ENCODE results near the gene CPNE7.
"Not testable (repeated sequence)": the region's sequence is repeated elsewhere in the genome, so short reads cannot be mapped to it uniquely, and the experiment has no call there.

Gene CPNE7

DNA sequence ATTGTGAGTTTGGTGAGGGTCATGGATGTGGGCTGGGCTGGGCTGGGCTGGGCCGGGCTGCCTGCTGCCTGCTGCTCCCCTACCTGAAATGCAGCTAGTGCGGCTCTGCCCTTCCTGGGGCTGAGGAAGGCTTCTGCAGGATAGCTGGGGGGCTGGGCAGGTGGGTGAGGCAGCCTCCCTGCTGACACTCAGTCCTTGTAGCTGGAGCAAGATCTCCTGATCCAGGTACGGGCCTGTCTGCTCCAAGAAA, 10.4 kb upstream of the CPNE7 start:
- in situ Hi-C loops (cut with MboI; ENCODE audit: low sequenced_read_pairs), result no loop called here

- in situ Hi-C loops (cut with MboI; ENCODE audit: low sequenced_read_pairs), result no loop called here
Measured at GRCh38 chr16:89565506-89566372, 9.8 kb upstream of the CPNE7 start.

DNA sequence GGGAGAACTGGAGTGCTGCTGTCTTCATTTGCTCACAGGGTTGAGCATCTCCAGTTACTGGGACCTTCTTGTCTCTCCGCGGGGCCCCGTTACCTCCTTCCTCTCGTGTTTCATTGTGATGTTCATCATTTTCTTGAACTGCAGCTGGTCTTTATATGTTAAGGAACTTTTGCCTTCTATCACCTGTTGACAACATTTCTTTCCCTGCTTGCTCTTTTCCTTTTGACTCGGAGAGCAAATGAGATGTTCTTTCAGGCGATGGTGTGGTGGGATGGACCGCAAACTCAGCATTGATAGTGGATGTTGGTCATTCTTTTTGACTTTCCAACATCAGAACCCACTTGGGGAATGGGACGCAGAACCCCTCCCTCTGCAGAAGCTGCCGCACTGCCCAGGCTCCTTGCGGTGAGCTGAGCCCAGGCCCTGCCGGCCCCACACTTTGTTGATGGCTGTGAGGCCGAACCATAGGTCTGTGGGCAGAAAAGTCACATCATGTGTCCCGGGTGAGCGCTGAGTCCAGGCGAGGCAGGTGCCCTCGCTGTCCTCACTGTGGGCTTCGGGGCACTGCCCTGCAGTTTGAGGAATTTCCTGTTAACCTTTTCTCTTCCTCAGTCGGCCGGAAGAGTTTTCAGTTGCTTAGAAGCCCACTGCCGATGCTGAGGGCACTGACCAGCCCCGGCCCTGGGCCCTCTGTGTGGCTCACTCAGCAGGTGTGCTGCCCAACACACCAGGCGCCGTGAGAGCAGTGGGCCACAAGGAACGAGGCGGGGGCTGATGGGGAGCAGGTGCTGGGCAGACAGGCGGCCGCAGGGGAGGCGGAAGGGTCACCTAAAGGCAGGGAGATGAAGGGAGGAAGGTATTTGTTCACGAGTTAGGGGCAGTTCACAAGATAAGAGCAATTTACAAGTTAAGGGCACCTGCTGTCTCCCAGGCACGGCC, 7.6 kb upstream of the CPNE7 start:
- in situ Hi-C loops (cut with MboI; ENCODE audit: low sequenced_read_pairs), result no loop called here

DNA sequence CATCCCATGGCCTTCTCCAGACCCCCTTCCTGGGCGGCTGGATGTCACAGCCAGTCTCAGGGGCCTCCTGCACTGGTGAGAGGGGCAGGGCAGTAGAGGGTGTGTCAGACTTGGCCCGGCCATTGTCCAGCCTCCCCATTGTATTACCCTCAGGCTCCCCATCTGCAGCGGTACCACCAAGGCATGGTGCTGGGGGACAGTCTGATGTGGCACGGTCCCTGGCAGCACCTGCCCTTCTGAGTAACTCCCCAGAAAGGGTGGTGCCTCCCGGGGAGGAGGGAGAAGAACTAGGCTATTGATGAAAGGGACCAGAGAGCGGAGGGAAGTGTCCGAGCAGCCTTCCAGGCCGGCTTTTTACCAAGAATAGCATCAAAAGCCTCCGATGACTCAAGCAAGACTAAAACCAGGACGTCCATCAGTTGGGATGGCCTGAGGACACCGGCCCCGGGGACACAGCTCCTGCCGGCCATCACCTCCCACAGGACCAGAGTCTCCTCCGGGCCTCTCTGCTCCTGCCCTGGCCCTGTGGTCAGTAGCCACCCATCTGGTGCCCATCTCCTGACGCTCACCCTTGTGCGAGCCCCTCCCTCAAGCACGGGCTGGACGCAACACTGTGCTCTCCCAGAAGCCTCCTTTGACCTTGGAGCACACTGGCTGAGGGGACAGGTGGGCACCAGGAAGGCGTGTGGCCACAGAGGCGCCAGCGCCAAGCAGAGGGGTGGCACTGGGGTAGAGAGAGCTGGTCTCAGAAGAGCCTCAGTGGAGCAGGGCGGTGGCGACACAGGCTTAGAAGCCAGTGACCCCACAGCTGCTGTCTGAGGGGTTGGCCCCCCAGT, 5.8 kb upstream of the CPNE7 start:
- in situ Hi-C loops (cut with MboI; ENCODE audit: low sequenced_read_pairs), result no loop called here

DNA sequence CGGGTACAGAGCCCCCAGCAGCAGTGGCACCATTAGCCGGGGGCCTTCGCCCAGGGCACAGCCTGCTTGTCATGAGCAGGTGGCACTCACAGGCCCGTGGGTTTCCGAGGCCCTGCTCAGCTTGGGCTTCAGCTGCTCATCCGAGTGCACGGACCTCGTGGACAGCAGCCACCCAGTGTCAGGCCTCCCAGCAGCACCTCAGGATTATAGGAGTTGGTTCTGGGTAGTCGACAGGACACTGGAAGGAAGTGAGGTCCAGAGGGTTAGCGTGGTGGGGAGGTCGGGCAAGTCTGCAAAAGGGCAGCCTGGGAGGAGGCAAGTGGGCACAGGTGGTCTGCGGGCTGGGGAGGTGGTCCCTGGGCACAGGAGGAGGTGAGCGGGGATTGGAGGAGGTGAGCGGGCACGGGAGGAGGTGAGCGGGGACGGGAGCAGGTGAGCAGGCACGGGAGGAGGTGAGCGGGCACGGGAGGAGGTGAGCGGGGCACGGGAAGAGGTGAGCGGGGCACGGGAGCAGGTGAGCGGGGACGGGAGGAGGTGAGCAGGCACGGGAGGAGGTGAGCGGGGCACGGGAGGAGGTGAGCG, 5.1 kb upstream of the CPNE7 start:
- in situ Hi-C loops (cut with MboI; ENCODE audit: low sequenced_read_pairs), result no loop called here

- in situ Hi-C loops (cut with MboI; ENCODE audit: low sequenced_read_pairs), result not testable (repeated sequence)
Measured at GRCh38 chr16:89570983-89571598, 4.5 kb upstream of the CPNE7 start.

GRCh38 chr16:89571636-89572035, 3.9 kb upstream of the CPNE7 start:
- in situ Hi-C loops (cut with MboI; ENCODE audit: low sequenced_read_pairs), result no loop called here

DNA sequence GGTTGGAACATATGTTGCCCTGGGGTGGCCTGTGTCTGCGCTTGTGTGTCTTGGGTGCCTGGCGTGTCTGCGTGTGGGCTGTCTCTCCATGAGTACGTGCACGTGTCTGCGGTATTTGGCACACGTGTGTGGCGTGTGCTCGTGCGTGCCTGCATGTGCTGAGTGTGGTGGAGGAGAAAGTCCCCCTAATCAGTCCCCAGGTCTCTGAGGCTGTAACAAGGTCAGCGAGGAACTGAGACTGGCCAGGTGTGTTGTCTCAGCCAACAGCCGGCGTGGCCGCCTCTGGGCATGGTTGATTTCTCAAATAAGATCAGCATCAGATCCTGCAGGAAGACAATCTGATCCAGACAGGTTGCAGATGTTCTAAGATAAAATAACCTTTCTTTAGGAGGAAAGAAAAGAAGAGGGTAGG, 3.5 kb upstream of the CPNE7 start:
- in situ Hi-C loops (cut with MboI; ENCODE audit: low sequenced_read_pairs), result no loop called here

DNA sequence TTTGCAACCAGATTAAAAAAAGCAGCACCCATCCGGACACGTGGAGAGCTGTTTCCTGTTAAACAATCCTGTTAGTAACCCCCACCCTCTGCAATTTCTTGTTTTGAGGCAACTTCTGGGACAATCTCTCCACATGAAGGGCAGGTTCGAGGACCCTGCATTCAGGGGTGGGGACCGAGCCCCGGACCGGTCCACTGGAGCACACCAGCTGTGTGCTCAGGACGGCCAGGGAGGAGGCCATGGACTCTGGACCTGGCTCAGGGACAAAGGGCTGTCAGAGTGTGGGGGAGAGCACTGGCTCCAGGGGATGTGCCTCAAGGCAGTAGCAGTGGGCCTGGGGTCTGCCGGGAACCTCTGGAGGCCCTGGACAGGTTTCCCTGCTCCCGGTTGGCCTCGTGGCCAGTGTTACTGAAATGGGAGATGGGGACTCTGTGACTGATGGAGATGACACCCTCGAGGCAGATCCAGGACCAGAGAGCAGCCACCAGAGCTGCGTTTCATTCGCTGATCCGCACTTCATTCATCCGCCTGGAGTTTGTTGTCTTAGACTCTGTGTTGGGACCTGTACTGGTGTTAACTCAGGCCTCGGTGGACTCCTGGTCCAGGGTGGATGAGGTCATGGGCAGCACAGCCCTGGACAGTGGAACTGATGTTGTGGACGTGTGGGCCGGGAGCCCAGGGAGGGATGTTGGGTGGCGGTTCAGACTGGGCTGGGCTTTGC, 2.9 kb upstream of the CPNE7 start:
- in situ Hi-C loops (cut with MboI; ENCODE audit: low sequenced_read_pairs), result no loop called here

DNA sequence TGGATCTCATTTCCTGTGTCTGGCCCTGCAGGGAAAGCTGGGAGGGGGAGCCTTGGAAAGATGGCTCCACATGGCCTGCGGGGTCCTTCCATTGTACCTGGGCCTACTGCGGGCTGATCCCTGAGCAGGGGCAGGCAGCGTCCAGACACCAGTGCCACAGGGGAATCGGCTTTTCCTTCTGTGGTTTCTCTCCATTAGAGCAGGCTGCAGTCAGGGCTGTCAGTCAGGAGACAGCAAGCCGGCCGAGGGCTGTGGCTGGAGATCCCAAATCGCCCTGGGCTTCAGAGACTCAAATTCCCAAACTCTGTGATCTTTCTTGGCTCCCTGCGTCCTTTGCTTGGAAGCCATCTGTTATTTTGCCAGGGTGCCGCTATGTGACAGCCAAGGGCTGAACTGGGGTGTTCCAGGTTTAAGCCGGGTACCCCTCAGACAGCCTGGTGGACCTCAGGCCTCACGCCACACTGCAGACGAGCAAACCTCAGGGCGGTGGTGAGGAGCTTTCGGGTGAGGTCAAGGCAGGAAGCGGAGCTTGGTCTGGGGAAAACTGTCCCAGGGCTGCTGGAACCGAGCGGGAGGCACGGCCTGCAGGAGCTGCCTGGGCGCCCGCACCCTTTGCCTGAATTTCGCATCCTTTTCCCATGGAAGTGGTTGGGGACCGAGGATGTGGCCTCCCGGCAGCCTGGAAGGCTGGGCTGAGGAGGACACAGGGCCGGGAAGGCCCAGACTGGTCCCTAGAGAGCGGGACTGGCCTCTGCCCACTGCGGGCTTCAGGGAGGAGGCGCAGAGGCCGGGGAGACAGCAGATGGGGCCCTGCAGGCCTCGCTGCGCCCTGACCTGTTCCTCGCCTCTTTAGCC, 1.5 kb upstream of the CPNE7 start:
- in situ Hi-C loops (cut with MboI; ENCODE audit: low sequenced_read_pairs), result no loop called here

DNA sequence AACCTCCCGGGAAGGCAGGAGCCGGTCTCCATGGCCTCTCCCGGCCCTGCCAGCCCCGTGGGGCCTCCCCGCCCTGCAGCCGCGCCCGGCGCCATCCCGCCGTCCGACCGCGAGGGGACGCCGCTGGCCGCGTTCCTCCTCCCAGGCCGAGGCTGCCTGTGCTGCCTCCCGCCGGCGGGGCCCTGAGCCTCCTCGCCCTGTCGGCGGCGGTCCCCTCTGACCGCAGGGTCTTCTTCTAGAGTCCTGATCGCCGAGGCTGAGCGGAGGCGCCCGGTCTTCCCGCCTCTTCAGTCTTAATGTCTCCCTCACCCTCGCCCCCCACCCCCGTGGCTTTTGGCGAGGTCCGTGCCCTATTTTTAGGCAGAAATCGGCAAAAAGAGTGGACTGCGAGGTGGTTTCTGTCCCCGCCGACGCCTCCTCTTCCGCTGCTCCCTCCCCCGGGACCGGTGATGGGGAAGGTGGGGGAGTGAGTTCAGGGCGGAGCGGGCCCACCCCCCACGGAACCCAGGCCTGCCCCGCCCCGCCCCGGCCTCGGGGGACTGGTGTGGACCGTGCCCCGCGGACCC, 794 bp upstream of the CPNE7 start:
- in situ Hi-C loops (cut with MboI; ENCODE audit: low sequenced_read_pairs), result no loop called here

GRCh38 chr16:89576153-89577054, 846 bp downstream of the CPNE7 start:
- in situ Hi-C loops (cut with MboI; ENCODE audit: low sequenced_read_pairs), result no loop called here

GRCh38 chr16:89577055-89577759, 1.6 kb downstream of the CPNE7 start:
- in situ Hi-C loops (cut with MboI; ENCODE audit: low sequenced_read_pairs), result no loop called here

DNA sequence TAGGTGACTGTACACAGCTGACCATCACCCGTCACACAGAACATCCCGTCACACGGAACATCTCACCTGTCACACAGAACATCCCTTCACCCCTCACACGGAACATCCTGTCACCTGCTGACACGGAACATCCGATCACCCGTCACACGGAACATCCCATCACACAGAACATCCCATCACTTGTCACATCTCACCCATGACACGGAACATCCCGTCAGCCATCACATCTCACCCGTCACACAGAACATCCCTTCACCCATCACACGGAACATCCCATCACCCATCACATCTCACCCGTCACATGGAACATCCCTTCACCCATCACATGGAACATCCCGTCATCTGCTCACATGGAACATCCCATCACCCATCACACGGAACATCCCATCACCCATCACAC, 3.8 kb downstream of the CPNE7 start:
- in situ Hi-C loops (cut with MboI; ENCODE audit: low sequenced_read_pairs), result no loop called here

DNA sequence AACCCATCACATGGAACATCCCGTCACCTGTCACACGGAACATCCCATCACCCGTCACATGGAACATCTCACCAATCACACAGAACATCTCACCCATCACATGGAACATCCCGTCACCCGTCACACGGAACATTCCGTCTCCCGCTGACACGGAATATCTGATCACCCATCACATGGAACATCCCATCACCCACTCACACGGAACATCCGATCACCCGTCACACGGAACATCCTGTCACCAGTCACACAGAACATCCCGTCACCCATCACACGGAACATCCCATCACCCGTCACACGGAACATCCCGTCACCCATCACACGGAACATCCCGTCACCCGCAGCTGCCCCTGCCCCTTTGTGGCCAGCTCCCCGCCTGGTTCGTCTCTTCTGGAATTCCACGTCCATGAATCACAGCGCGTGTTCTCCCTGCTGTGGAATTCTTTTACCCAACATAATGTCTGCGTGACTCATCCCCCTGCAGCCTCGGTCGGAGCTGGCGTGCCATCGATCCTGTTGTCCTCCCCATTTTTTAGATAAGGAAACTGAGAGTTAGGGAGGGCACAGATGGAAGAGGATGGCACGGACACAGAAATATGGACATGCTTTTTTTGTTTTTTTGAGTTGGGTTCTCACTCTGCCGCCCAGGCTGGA, 5.6 kb downstream of the CPNE7 start:
- in situ Hi-C loops (cut with MboI; ENCODE audit: low sequenced_read_pairs), result no loop called here

DNA sequence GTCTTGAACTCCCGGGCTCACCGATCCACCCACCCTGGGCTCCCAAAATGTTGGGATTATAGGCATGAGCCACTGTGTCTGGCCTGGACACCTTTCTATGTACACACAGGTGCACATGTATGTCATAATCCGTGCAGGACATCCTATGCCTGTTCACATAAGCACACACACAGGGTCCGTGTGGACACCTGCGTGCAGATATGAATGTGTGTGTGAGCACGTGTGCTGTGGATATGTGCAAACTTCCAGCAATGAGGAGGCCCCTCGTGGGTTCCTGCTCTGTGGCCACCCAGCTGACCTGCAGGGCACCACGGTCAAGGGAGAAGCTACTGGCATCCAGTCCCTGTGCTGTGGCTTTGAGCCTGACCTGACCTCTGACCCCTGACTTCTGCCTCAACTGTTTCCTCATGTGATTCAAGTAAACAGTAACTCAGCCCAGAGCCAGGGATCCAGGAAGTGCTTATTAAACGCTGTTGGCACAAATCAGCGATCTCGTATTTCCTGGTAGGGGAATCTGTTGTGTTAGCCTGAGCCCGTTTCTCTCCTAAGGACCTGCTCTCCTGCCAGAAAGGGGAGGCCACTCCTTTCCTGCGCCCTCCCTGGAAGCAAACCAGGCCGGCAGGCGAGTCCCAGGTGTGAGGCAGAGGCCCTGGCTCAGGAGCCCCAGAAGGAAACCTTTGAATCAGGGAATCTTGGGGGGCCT, 6.5 kb downstream of the CPNE7 start:
- in situ Hi-C loops (cut with MboI; ENCODE audit: low sequenced_read_pairs), result no loop called here

Measured in hTERT RPE-1 (cell line).